GM10266 (cell line): ENCODE results near the gene SH3PXD2B.
"Not testable (repeated sequence)": the region's sequence is repeated elsewhere in the genome, so short reads cannot be mapped to it uniquely, and the experiment has no call there.

Experiments used
- DNase-seq: peaks from one replicate; pipeline ENCODE4 v3.0.0; 2012; ENCODE audit errors: extremely low spot score
- TF ChIP-seq, protein P1 (sequence below): IDR thresholded peaks from 2 replicates; pipeline ENCODE4 v1.5.1; 2012; ENCODE audit warnings: mild to moderate bottlenecking, low read depth; ENCODE audit not compliant: control insufficient read depth, insufficient read depth; ENCODE audit errors: missing control alignments

The SH3PXD2B gene

GRCh38 chr5:172361566-172362238 is 92.6 kb downstream of the SH3PXD2B start:
- TF ChIP-seq, protein P1, sequence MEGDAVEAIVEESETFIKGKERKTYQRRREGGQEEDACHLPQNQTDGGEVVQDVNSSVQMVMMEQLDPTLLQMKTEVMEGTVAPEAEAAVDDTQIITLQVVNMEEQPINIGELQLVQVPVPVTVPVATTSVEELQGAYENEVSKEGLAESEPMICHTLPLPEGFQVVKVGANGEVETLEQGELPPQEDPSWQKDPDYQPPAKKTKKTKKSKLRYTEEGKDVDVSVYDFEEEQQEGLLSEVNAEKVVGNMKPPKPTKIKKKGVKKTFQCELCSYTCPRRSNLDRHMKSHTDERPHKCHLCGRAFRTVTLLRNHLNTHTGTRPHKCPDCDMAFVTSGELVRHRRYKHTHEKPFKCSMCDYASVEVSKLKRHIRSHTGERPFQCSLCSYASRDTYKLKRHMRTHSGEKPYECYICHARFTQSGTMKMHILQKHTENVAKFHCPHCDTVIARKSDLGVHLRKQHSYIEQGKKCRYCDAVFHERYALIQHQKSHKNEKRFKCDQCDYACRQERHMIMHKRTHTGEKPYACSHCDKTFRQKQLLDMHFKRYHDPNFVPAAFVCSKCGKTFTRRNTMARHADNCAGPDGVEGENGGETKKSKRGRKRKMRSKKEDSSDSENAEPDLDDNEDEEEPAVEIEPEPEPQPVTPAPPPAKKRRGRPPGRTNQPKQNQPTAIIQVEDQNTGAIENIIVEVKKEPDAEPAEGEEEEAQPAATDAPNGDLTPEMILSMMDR, result no peak
- DNase-seq, result no peak

GRCh38 chr5:172358345-172358744 is 96.0 kb downstream of the SH3PXD2B start:
- DNase-seq, result no peak
- TF ChIP-seq, protein P1, result no peak

GRCh38 chr5:172356527-172356926 is 97.8 kb downstream of the SH3PXD2B start:
- TF ChIP-seq, protein P1, result no peak
- no peak for DNase-seq

DNA sequence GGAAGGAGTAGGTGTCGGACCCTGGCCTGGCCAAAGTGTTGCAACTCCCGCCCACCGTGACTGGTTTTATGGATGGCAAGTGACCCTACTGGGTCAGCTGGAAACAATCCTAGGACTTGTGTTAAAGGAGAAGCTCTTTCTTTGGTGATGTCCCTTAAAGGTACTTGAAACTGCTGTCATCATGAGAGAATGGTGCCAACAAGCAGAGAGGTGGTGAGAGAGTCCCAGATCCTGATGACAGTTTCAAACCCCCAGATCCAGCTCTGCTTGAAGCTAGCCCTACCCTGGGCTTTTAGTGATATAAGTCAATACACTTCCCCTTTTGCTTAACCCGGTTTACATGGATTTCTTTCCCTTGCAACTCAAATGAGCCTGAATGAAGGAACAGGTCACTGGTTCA is 98.3 kb downstream of the SH3PXD2B start:
- TF ChIP-seq, protein P1, result no peak
- DNase-seq, result no peak

GRCh38 chr5:172353846-172354245 is 100.5 kb downstream of the SH3PXD2B start:
- no peak for DNase-seq
- TF ChIP-seq, protein P1, result no peak

- DNase-seq, result no peak
- TF ChIP-seq, protein P1, result no peak
Measured at GRCh38 chr5:172353271-172353812, 101.0 kb downstream of the SH3PXD2B start.

GRCh38 chr5:172352526-172352925 is 101.8 kb downstream of the SH3PXD2B start:
- not testable (repeated sequence) for DNase-seq

DNA sequence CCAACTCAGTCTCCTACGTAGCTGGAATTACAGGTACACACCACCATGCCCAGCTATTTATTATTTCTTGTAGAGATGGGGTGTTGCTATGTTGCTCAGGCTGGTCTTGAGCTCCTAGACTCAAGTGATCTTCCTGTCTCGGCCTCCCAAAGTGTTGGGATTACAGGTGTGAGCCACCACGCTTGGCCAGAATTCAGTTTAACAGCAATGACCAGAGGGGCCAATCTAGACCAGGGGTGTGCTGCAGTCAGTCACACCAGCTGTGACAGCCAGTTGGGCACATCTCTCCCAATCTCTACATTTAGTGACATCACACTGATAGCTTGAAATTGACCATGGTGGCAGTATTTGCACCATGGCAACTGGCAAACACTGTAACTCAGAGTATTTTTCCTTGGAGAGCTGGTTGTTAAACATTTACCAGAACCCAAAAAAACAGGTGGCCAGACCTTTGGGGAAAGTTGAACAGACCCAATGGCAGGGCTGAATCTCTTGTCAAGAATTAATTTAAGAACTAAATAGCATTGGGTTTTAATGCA is 103.0 kb downstream of the SH3PXD2B start:
- DNase-seq, result no peak
- TF ChIP-seq, protein P1, result no peak
